ENCODE measurements around the gene DLEC1.
A peak's percentile ranks its signal among the peaks of the same experiment; 100 is the strongest.

Gene DLEC1

GRCh38 chr3:38112378-38112761, 73.4 kb downstream of the DLEC1 start:
- Mint-ChIP-seq H3K4me1 (peaks cover 7% of the 10 kb centered on the region), H3K27ac (no peak overlapping the region), H3K4me3 (no peak overlapping the region), H3K27me3 (ENCODE audit: low read depth, poor library complexity) (peaks cover 3% of the 10 kb centered on the region), H3K9me3 (no peaks in the 10 kb centered on the region), H3K36me3 (ENCODE audit: low read depth) (no peaks in the 10 kb centered on the region)
- DNase-seq: no peak
- TF ChIP-seq, protein P1, sequence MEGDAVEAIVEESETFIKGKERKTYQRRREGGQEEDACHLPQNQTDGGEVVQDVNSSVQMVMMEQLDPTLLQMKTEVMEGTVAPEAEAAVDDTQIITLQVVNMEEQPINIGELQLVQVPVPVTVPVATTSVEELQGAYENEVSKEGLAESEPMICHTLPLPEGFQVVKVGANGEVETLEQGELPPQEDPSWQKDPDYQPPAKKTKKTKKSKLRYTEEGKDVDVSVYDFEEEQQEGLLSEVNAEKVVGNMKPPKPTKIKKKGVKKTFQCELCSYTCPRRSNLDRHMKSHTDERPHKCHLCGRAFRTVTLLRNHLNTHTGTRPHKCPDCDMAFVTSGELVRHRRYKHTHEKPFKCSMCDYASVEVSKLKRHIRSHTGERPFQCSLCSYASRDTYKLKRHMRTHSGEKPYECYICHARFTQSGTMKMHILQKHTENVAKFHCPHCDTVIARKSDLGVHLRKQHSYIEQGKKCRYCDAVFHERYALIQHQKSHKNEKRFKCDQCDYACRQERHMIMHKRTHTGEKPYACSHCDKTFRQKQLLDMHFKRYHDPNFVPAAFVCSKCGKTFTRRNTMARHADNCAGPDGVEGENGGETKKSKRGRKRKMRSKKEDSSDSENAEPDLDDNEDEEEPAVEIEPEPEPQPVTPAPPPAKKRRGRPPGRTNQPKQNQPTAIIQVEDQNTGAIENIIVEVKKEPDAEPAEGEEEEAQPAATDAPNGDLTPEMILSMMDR (IDR thresholded peaks at IDR 0.05): no peak

DNA sequence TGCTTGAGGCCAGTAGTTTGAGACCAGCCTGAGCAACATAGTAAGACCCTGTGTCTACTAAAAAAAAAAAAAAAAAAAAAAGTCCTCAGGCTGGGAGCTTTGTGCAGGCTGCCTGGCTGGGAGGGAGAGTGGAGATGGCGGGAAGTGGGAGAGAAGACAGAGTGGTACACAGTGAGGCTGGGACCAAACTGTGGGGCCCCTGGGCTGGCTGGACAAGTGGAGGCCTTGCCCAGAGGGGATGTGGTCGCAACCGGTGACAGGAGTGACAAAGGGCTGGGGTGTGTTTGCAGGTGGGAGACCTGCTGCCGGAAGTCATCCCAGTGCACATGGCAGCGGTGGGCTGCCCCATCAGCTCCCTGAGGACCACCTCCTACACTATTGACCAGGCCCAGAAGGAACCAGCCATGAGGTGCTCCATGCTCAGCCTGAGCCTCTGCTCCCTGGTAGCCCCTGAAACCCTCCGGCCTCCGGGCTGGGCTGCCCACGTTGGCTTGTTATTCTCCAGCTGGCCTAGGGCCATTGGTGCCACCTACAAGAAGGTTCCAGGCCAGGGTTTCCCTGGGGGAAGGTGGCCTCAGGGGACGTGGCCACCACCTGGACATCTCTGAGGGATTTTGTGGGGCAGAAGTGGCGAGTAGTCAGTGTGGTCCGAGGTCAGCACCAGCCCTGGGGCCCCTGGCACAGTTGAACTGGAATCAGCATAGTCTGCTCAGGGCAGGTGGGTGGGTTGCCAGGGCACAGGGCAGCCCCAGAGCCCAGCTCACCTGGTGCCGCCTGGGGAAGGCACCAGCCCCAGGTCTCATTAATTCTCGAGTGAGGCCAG, 75.3 kb downstream of the DLEC1 start:
- Mint-ChIP-seq H3K27me3 (ENCODE audit: low read depth, poor library complexity) (peaks cover 4% of the 10 kb centered on the region), H3K36me3 (ENCODE audit: low read depth) (peaks cover 5% of the 10 kb centered on the region), H3K27ac (no peak overlapping the region), H3K4me1 (peaks cover 7% of the 10 kb centered on the region), H3K9me3 (no peaks in the 10 kb centered on the region), H3K4me3 (no peak overlapping the region)
- TF ChIP-seq, protein P1 (IDR thresholded peaks at IDR 0.05): no peak
- no peak for DNase-seq

- H3K36me3 Mint-ChIP-seq (ENCODE audit: low read depth): peaks cover 7% of the 10 kb centered on the region
- H3K9me3 Mint-ChIP-seq: no peaks in the 10 kb centered on the region
- TF ChIP-seq, protein P1 (IDR thresholded peaks at IDR 0.05): no peak
- peak overlapping the region; percentile 34 for H3K27ac Mint-ChIP-seq
- no peak for DNase-seq
- no peak overlapping the region for H3K4me3 Mint-ChIP-seq
- H3K4me1 Mint-ChIP-seq: peaks cover 7% of the 10 kb centered on the region
- peaks cover 6% of the 10 kb centered on the region for H3K27me3 Mint-ChIP-seq (ENCODE audit: low read depth, poor library complexity)
Observed at GRCh38 chr3:38114875-38115644, 76.1 kb downstream of the DLEC1 start.

- no peak for DNase-seq
- peaks cover 7% of the 10 kb centered on the region for H3K4me1 Mint-ChIP-seq
- no peak overlapping the region for H3K4me3 Mint-ChIP-seq
- peaks cover 6% of the 10 kb centered on the region for H3K27me3 Mint-ChIP-seq (ENCODE audit: low read depth, poor library complexity)
- no peaks in the 10 kb centered on the region for H3K9me3 Mint-ChIP-seq
- TF ChIP-seq, protein P1 (IDR thresholded peaks at IDR 0.05): no peak
- peaks cover 9% of the 10 kb centered on the region for H3K36me3 Mint-ChIP-seq (ENCODE audit: low read depth)
- H3K27ac Mint-ChIP-seq: peak overlapping the region; percentile 20
Observed at GRCh38 chr3:38115645-38116427, 76.8 kb downstream of the DLEC1 start.

DNA sequence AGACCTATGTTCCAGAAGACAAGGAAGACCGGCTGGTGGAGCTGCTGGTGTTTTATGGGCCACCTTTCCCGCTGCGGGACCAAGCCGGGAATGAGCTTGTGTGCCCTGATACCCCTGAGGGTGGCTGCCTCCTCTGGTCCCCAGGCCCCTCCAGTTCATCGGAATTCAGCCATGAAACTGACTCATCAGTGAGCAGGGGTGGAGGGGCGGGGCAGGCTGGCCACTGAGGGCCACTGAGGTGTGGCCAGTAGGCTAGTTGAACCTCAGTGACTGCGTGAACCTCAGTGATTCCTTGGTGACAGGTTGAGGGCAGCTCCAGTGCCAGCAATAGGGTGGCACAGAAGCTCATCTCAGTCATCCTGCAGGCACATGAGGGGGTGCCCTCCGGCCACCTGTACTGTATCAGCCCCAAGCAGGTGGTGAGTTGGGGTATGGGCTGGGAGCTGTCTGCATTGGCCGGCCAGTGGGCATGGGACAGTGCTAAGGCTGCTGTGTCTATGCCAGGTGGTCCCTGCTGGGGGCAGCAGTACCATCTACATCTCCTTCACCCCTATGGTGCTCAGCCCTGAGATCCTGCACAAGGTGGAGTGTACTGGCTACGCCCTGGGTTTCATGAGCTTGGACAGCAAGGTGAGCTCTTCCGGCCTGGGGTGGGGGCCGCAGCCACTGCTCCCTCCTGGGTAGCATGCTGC, 77.6 kb downstream of the DLEC1 start:
- TF ChIP-seq, protein P1 (IDR thresholded peaks at IDR 0.05): no peak
- no peak for DNase-seq
- Mint-ChIP-seq H3K4me3 (no peak overlapping the region), H3K36me3 (ENCODE audit: low read depth) (peaks cover 9% of the 10 kb centered on the region), H3K4me1 (peaks cover 7% of the 10 kb centered on the region), H3K9me3 (no peaks in the 10 kb centered on the region), H3K27me3 (ENCODE audit: low read depth, poor library complexity) (peaks cover 6% of the 10 kb centered on the region), H3K27ac (no peak overlapping the region)

All from nephron progenitor cell (in vitro differentiated cells).